ENCODE data around the gene IMMP2L. TPM values are rescaled to one million over a fixed set of nuclear protein-coding genes. Genes with fewer than 3 reads are reported as not detected.

The IMMP2L gene
- total RNA-seq, 2 donors from 2014 or later: 10.5 to 17.4 TPM

DNA sequence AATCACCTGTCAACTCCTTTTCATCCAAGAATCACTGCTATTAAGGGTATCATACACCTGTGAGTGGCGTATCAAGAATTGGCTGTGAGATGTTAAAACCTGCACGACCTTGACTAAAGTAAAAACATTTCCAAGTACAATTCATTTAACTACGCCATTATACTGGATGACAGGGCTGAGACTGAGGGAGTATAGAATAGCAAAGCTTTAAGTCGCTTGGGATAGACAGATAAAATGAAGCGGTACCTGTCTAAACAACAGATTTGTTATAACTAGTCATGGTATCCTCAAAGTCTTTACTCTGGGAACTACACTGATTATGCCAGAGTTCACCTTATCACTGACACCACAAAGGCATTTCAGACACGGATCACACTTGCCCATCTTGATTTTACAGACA lies 837.5 kb downstream of the IMMP2L start:
- Histone ChIP-seq H3K27me3 (no peaks in the 10 kb centered on the region), H3K4me3 (no peak overlapping the region), H3K27ac (no peak overlapping the region), H3K9me3 (no peaks in the 10 kb centered on the region), H3K4me1 (no peaks in the 10 kb centered on the region), H3K36me3 (replicated peaks in 1 of 2; ENCODE audit: insufficient read depth in 1 of 2, low read depth in 2 of 2) (no peaks in the 10 kb centered on the region)
- DNase-seq: no peak
- intact Hi-C loops (cut with DNase I): no loop called here
- no peak for ATAC-seq
- WGBS, 2 donors: 75 to 81% methylated on average over 6 of the region's 6 CpGs
- TF ChIP-seq CTCF (IDR thresholded peaks at IDR 0.05) (no peak), POLR2A (IDR thresholded peaks at IDR 0.05) (no peak)

GRCh38 chr7:110721395-110721794 lies 840.9 kb downstream of the IMMP2L start:
- DNase-seq: no peak
- Histone ChIP-seq H3K36me3 (replicated peaks in 1 of 2; ENCODE audit: insufficient read depth in 1 of 2, low read depth in 2 of 2) (no peaks in the 10 kb centered on the region), H3K27ac (no peak overlapping the region), H3K4me1 (no peaks in the 10 kb centered on the region), H3K9me3 (no peaks in the 10 kb centered on the region), H3K4me3 (no peak overlapping the region), H3K27me3 (no peaks in the 10 kb centered on the region)
- TF ChIP-seq CTCF (IDR thresholded peaks at IDR 0.05) (no peak), POLR2A (IDR thresholded peaks at IDR 0.05) (no peak)
- intact Hi-C loops (cut with DNase I): no loop called here
- no peak for ATAC-seq
- WGBS, 2 donors: 86 to 91% methylated on average over 2 of the region's 2 CpGs

GRCh38 chr7:110720626-110721025 lies 841.7 kb downstream of the IMMP2L start:
- no peaks in the 10 kb centered on the region for H3K4me1 ChIP-seq
- H3K36me3 ChIP-seq (replicated peaks in 1 of 2; ENCODE audit: insufficient read depth in 1 of 2, low read depth in 2 of 2): no peaks in the 10 kb centered on the region
- ATAC-seq (no peak), DNase-seq (no peak)
- 89 to 95% methylated on average over 3 of the region's 3 CpGs for WGBS, 2 donors
- no peaks in the 10 kb centered on the region for H3K9me3 ChIP-seq
- intact Hi-C loops (cut with DNase I): no loop called here
- H3K27ac ChIP-seq: no peak overlapping the region
- no peak for TF ChIP-seq POLR2A (IDR thresholded peaks at IDR 0.05)
- TF ChIP-seq CTCF (IDR thresholded peaks at IDR 0.05): no peak
- no peak overlapping the region for H3K4me3 ChIP-seq
- H3K27me3 ChIP-seq: no peaks in the 10 kb centered on the region

GRCh38 chr7:110719741-110720140 lies 842.6 kb downstream of the IMMP2L start:
- 90 to 92% methylated on average over 3 of the region's 3 CpGs for WGBS, 2 donors
- Histone ChIP-seq H3K4me1 (no peaks in the 10 kb centered on the region), H3K27ac (no peak overlapping the region), H3K9me3 (no peaks in the 10 kb centered on the region), H3K4me3 (no peak overlapping the region), H3K36me3 (replicated peaks in 1 of 2; ENCODE audit: insufficient read depth in 1 of 2, low read depth in 2 of 2) (no peaks in the 10 kb centered on the region), H3K27me3 (no peaks in the 10 kb centered on the region)
- ATAC-seq (no peak), DNase-seq (no peak)
- intact Hi-C loops (cut with DNase I): no loop called here
- TF ChIP-seq CTCF (IDR thresholded peaks at IDR 0.05) (no peak), POLR2A (IDR thresholded peaks at IDR 0.05) (no peak)

DNA sequence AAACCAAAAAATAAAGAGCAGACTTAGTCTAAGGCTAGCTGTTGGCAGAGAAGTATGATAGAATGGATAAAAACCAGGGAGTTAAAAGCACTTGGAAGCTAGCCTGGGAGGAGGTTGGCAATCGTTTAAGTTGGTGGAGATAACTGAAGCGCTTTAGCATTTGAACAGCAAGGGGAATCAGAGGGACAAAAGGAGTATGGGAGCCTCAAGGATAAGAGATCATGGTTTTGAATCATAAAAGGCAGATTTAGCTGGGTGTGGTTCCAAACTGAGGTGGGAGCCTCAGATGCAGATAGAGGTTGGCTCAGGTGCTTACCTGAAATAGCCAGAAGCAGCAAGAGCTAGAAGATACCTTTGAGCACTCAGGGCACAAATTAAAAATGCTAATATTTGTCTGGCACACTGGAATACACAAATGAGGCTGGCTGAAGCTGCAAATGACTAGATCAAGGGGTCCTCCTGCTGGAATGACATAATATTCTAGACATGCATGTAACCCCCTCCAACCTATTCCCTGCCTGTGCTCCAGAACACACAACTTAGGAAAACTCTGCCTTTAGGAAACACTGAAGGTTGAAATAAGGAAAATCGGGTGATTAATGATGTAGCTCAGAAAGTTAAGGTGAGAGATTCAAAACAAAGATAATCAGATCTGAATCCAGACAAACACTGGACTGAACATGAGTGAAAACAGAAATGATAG lies 843.6 kb downstream of the IMMP2L start:
- intact Hi-C loops (cut with DNase I): no loop called here
- Histone ChIP-seq H3K4me1 (no peaks in the 10 kb centered on the region), H3K27ac (no peak overlapping the region), H3K4me3 (no peak overlapping the region), H3K36me3 (replicated peaks in 1 of 2; ENCODE audit: insufficient read depth in 1 of 2, low read depth in 2 of 2) (no peaks in the 10 kb centered on the region), H3K9me3 (no peaks in the 10 kb centered on the region), H3K27me3 (no peaks in the 10 kb centered on the region)
- no peak for ATAC-seq
- 70 to 73% methylated on average over 3 of the region's 3 CpGs for WGBS, 2 donors
- TF ChIP-seq CTCF (IDR thresholded peaks at IDR 0.05): no peak
- TF ChIP-seq POLR2A (IDR thresholded peaks at IDR 0.05): no peak
- no peak for DNase-seq

All from body of pancreas (tissue), 4 donors.